ENCODE results near the gene MIOS.

Gene MIOS

GRCh38 chr7:7584653-7585052 lies 18.0 kb downstream of the MIOS start:
- DNase-seq, result no peak

- DNase-seq, result no peak
Observed at GRCh38 chr7:7585241-7585928, 18.7 kb downstream of the MIOS start.

GRCh38 chr7:7595451-7595850 lies 28.8 kb downstream of the MIOS start:
- peak; percentile 50 for DNase-seq

- DNase-seq, result no peak
Observed at GRCh38 chr7:7596176-7596575, 29.5 kb downstream of the MIOS start.

GRCh38 chr7:7607010-7607409 lies 40.3 kb downstream of the MIOS start:
- no peak for DNase-seq

- DNase-seq, result no peak
Observed at GRCh38 chr7:7609330-7609729, 42.6 kb downstream of the MIOS start.

- DNase-seq, result no peak
Observed at GRCh38 chr7:7612519-7612918, 45.8 kb downstream of the MIOS start.

- no peak for DNase-seq
Observed at GRCh38 chr7:7613210-7613609, 46.5 kb downstream of the MIOS start.

GRCh38 chr7:7614018-7614741 lies 47.5 kb downstream of the MIOS start:
- no peak for DNase-seq

GRCh38 chr7:7617550-7617949 lies 50.9 kb downstream of the MIOS start:
- no peak for DNase-seq

- DNase-seq, result no peak
Observed at GRCh38 chr7:7618410-7618809, 51.7 kb downstream of the MIOS start.

- DNase-seq, result no peak
Observed at GRCh38 chr7:7620236-7620635, 53.6 kb downstream of the MIOS start.

GRCh38 chr7:7620644-7621210 lies 54.0 kb downstream of the MIOS start:
- no peak for DNase-seq

- no peak for DNase-seq
Observed at GRCh38 chr7:7628476-7628875, 61.8 kb downstream of the MIOS start.

GRCh38 chr7:7630626-7631329 lies 64.1 kb downstream of the MIOS start:
- no peak for DNase-seq

- DNase-seq, result no peak
Observed at GRCh38 chr7:7639421-7639820, 72.7 kb downstream of the MIOS start.

GRCh38 chr7:7639847-7640220 lies 73.2 kb downstream of the MIOS start:
- DNase-seq, result no peak

- peak; percentile 98 for DNase-seq
Observed at GRCh38 chr7:7640221-7641128, 73.8 kb downstream of the MIOS start, which contains the start of gene UMAD1. TSS of gene UMAD1 (plus strand) at chr7:7640752. CDS start at chr7:7673372, 32,620 bp downstream.

- no peak for DNase-seq
Observed at GRCh38 chr7:7641129-7641663, 74.5 kb downstream of the MIOS start.

- no peak for DNase-seq
Observed at GRCh38 chr7:7642081-7642480, 75.4 kb downstream of the MIOS start.

GRCh38 chr7:7647495-7648036 lies 80.9 kb downstream of the MIOS start:
- DNase-seq, result no peak

GRCh38 chr7:7650682-7651206 lies 84.1 kb downstream of the MIOS start:
- no peak for DNase-seq
